Muscle of back (tissue), 13 donors: ENCODE results near the gene ERFL. TPM values are rescaled to one million over a fixed set of nuclear protein-coding genes. Genes with fewer than 3 reads are reported as not detected.

ENCODE experiments used
- DNase-seq, 3 donors: peaks; one replicate each; pipeline versions ENCODE4 v3.0.0 to v3.0.0-alpha.2; 2013
- long read RNA-seq, 9 donors: transcript quantifications; one replicate each; lab custom pipeline, GENCODE V29; 2026
- polyA plus RNA-seq, 10 donors: library from polyadenylated mRNA; unstranded; fragments of 120-200 nt; gene quantifications; one replicate each; pipeline ENCODE4 v1.2.1, GENCODE V29; 2013; ENCODE audit not compliant: insufficient read length in 10 of 10

Gene ERFL
- under 1 TPM in 9 of 10 donors, not detected in 1; 0.07 to 0.29 (median 0.20) TPM for polyA plus RNA-seq
- long read RNA-seq, donor 1 = 0 reads
- long read RNA-seq, donor 2 = 0 reads
- long read RNA-seq, donor 3 = 0 reads
- long read RNA-seq, donor 4 = 0 reads
- long read RNA-seq, donor 5 = 0 reads
- long read RNA-seq, donor 6 = 0 reads
- long read RNA-seq, donor 7 = 0 reads
- long read RNA-seq, donor 8 = 0 reads
- long read RNA-seq, donor 9 = 0 reads

DNA sequence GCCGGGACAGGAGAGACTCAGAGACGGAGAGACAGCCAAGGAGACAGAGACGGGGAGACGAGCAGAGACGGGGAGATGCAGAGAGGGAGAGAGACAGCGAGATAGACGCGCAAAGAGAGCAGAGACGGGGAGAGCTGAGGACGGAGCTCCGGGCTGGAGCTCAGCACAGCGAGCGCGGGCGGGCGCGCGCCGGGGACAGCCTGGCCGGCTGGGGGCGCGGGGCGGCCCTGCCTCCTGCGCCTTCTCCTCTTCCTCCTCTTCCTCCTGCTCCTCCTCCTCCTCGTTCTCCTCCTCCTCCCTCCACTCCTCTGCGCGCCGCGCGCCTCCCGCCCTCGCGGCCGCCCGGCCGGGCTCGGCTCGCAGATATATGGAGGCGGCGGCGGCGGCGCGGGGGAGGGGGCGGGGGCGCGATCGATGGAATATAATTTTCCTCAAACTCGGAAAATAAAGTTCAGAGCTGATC lies at the start of gene ERFL:
TSS of gene ERFL (minus strand) at position 229 of the 463 bp plus-strand sequence. CDS start 15,530 bp downstream, outside the sequence.
- no peak for DNase-seq

DNA sequence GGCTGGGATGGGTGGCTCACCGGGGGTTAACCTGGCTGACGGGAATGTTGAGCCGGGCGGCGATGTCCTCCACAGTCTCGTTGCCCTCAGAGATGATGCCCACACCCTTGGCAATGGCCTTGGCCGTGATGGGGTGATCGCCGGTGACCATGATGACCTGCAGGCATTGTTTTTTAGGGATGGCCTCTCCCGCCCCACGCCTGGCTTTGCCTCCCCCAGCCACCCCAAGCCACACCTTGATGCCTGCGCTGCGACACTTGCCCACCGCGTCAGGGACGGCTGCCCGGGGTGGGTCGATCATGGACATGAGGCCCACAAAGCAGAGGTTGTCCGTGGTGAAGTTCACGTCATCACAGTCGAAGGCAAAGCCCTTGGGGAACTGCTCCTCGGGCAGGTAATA lies 49.7 kb upstream of the ERFL start:
- DNase-seq = no peak

DNA sequence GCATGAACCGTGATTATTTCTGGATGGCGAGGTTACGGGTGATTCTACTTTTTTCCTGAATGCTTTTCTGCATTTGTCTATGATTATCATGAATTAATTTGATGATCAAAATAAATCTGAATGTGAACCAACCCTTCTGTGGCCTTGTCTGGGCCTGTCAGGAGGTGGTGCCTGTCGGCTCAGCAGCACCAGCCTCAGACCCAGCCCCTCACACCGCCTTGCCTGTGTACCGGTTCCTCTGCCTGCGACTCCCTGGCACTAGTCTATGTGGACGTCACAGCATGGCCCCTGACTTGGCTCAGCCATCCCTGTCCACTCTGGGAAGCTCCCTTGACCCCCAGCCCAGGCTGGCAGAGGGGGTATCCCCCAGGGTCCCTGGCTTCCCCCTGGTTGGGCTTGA lies 46.4 kb upstream of the ERFL start:
- DNase-seq = no peak

GRCh38 chr19:41971363-41971762 lies 43.1 kb upstream of the ERFL start:
- no peak for DNase-seq

DNA sequence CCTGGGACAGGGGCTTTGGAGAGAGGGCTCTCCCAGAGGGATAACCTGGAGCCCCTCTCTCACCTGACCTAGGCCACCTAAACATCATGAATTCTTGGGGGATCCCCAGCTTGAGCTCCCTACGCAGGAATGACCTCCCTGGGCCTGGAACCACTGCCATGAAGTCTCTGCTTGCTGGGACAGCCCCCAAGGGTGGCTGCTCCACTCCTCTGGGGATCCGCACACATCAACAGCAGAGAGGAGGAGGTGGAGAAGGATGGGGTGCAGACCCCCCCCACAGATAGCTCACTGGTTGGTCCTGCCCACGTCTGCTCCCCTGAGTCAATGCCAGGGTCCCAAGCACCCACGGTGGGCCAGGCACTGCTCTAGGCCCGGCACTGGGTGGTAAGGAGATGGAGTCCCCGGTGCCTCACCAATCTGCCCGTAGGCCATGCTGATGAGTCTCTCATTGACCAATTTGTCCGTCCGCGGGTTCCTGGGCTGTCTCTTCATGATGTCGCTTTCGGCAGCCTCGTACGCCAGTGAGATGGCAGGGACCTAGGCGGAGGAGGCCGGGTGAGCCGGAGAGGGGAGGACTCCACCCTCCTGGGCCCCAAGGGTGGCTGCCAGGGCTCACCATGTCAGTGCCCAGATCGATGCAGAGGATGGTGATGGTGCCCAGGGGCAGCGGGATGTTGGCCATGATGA lies 41.7 kb upstream of the ERFL start:
- no peak for DNase-seq

DNA sequence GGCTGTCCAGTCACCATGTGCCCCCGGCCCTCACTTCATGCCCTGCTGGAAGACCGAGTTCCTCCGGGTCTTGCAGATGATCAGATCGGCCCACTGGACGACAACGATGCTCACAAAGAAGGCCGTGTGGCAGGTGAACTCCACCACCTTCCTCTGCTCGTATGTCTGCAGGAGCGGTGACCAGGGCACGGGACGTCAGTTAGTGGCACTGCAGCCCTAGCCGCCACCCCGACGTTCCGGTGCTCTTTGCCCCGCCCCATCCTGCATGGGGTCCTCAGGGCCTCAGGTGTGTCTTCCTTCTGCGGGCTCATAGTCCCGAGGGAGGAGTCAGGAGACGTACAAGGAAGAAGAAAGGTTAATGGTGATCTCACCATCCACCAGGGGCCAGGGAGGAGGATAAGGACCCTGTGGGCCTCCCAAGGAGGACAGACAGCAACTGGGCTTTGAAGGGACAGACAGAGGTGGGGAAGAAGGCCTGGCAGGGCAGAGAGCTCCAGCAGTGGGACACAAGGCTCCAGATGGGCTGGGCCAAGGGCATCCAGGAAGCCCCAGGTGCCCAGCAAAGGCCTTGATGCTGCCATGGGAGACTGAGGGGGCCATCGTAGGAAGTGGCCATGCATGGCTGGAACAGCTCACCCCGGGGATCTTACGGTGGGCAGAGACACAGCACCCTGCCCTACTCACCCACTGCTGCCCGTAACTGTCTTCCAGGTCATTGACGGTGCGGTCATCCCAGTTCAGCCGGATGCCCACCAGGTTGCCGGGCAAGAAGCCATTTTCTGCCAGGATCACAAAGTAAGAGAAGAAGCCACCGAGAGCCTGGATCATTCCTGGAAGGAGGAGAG lies 40.7 kb upstream of the ERFL start:
- DNase-seq = no peak

GRCh38 chr19:41967054-41967783 lies 39.0 kb upstream of the ERFL start:
- DNase-seq = no peak

DNA sequence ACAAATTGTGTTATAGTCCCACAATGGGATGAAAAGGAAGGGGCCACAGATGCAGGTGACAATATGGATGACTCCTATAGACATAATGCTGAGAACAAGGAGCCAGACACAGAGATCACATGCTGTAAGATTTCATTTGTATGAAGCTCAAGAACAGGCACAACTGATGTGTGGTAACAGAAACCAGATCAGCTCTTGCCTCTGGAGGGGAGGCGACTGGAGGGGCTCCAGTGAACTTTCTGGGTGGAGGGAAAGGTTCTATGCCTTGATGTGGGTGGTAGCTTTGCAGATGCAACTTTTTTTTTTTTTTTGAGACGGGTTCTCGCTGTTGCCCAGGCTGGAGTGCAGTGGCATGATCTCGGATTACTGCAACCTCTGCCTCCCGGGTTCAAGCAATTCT lies 36.9 kb upstream of the ERFL start:
- DNase-seq = no peak

DNA sequence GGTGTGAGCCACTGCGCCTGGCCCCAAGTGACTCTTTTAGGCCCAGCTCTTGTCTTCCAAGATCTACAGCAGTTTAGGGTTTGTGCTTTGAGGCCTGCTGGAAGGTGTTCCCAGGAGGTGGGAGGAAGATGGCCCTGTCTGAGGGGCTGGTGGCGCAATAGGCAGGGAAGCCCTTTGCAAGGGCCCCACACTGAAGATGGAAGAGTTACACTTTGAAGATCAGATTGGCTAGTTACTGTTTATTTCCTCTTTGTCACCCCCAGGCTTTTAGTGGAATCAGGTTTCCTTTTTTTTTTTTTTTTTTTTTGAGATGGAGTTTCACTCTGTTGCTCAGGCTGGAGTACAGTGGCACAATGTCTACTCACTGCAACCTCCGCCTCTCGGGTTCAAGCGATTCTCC lies 32.7 kb upstream of the ERFL start:
- no peak for DNase-seq

DNA sequence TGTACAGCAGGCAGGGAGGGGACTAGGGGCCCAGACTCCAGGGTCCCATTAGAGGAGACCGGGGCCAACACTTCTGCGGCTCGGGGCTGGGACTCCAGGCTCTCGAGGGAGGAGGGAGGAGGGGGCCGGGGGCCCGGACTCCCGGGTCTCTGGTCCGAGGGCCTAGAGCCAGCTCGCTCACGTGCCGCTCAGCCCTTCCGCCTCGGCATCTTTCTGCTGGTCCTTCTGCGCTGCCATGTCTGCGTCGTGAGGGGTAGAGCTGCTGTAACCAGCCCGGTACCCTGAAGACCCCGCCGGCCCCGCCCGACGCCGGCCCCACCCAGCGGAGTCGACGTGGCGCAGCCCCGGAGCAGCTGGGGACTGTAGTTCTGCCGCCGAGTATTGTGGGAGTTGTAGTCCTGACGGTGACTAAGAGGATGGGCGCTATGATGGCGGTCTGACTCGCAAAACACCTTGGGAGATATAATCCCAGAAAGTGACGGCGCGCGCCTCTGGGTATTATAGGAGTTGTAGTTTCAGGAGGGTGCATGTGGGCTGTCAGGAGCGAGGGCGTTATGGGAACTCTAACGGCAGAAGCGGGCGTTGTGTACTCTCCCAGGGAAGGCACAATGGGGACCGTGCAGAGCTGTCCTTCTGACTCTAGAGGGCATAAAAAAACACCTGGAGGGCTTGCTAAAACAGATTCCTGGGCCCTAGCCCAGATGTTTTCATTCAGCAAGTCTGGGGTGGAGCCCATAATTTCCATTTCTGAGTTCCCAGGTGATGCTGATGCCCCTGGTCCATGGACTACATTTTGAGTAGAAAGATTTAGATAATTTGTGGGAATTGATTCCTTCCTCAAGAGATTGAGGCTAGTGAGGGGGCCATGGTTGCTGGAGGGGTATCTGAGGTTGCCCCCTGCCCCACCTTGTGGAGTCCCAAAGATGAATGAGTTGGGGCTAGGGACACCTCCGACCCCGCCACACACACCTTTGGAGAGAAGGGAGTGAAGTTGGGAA lies 31.1 kb upstream of the ERFL start, which contains the start of gene RABAC1:
TSS of gene RABAC1 (minus strand) at position 266 of the 998 bp plus-strand sequence. CDS start at position 237, 29 bp downstream.
- DNase-seq = peak; percentile 93 to 97 (median 94)

DNA sequence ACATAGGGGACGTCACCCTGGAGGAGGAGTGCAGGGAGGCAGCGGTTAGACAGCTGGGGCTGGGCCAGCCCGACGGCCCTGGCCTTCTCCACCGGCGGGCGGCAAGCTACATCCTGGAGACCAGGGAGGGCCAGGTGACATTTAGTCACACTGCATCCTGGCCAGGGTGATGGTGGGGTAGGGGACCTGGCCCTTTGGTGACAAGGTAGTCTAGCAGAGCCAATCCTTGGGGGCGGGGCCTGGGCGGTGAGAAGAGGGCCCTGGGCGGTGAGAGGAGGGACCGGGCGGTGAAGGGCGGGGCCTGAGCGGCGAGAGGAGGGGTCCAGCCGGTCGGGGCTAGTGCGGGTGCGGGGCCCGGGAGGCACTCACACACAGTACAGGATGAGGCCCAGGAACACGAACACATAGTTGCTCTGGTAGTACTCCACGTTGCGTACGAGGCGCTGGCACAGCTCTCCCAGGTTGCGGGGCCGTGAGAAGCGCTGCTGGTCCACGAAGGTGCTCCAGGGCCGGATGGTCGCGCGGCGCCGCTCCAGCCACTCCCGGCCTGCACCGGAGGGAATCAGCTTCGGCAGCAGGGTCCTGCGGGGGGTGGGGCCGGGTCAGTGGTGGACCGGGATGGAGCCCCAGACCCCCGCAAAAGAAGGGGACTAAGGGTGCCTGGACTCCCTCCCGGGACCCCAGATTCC lies 30.3 kb upstream of the ERFL start:
- peak; percentile 67 to 94 (median 83) for DNase-seq

GRCh38 chr19:41957838-41958366 lies 29.7 kb upstream of the ERFL start:
- DNase-seq = peak; percentile 64 to 87 (median 75)

DNA sequence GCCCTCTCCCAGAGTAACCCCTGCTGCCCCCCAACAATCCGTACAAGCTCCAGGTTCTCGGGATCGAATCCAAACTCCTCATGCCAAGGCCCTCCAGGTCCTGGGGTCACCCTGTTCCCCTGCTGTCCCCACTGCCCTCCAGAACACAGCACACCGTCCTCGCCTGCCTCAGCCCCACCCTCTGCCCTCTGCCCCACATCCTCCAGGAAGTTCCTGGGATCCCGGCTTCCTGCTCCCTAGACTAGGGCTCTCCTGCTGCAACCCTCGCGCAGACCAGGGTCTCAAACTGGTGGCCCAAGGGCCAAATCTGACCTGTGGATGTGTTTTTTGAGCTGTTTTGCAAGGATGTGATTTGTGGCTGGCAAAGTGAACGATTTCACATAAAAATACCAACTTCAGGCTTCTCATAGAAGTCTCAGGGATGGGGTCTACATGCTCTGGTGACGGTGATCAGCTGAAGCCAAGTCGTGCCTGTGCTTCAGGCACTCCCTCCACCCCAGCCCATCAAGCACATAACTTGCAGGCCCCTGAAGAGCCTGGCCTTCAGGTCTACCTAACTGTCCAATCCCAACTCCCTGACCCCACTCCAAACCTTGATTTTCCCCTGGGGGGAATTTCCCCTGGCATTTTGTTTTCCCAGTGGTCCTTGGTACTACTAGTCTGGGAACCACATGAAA lies 29.1 kb upstream of the ERFL start:
- DNase-seq = no peak

DNA sequence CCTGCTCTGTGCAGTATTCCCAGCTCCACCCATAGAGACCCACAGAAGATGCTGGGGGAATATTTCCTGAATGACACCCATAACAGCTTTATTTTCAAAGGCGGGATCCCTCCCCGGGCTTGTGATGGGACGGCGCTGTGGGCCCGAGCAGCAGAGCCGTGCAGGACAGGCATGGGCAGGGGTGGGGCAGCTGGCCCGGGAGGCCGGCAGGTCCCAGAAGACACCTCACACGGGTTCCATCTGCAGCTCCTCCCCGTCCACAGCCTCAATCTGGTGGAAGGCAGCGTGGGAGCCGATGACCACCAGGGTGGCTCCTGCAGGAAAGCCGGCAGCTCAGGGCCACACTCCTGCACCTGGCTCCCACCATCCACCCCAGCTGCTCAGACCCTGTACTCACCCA lies 28.4 kb upstream of the ERFL start:
- DNase-seq = no peak

- DNase-seq = no peak
Observed at GRCh38 chr19:41955521-41955920, 27.3 kb upstream of the ERFL start.

- DNase-seq = peak; percentile 54 to 83 (median 79)
Observed at GRCh38 chr19:41951686-41952172, 23.5 kb upstream of the ERFL start.

GRCh38 chr19:41947091-41947490 lies 18.8 kb upstream of the ERFL start:
- DNase-seq = no peak

DNA sequence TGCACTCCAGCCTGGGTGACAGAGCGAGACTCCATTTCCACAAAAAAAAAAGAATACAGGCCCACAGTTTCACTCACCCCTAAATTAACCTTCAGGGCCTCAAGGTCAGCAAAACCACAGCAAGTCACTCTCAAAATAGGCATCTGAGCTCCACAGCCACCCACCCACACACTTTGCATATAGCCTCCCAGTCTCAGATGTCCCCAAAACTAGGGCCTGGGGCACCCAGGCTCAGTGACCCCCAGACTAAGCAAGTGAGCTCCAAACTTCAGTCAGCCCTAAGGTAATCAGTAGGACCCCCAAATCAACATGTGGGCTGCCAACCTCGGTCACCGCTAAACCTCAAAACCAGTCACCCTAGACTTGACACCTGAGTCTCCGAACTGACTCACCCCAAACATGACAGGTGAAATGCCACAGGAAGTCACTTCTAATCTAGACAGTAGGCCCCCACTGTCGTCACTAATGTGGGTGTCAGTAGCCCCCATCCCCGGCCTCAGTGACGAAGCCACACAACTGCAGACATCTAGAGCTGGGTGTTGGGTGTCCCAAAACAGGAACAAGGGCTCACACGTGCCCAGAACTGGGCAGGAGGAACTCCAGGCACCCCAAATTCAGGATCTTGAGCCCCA lies 17.0 kb upstream of the ERFL start:
- no peak for DNase-seq
